ENCODE results near the gene MACF1. TPM values are rescaled to one million over a fixed set of nuclear protein-coding genes. Genes with fewer than 3 reads are reported as not detected.

Gene MACF1
- total and polyA plus RNA-seq, 2 of the 13 experiments (the other 11 are each of a cell fraction or from before 2014, with no cell fraction given), result 36.7 to 65.4 TPM

- peak; percentile 84 for TF ChIP-seq SAP130 (CRISPR knock-in tag; IDR thresholded peaks at IDR 0.05; ENCODE audit: low read depth)
- no peak for TF ChIP-seq ZNF414 (CRISPR knock-in tag; IDR thresholded peaks at IDR 0.05)
- no peak for TF ChIP-seq NR3C1 (CRISPR knock-in tag; IDR thresholded peaks at IDR 0.05)
- TF ChIP-seq ZBTB42 (CRISPR knock-in tag; IDR thresholded peaks at IDR 0.05), result no peak
- no peak for TF ChIP-seq RBM22 (optimal IDR thresholded peaks at IDR 0.05; ENCODE audit: low read length)
- TF ChIP-seq ZBTB34 (CRISPR knock-in tag; IDR thresholded peaks at IDR 0.05), result no peak
- no peak for TF ChIP-seq ZNF629 (CRISPR knock-in tag; conservative IDR thresholded peaks at IDR 0.05)
- no peak for TF ChIP-seq MTF2 (CRISPR knock-in tag; IDR thresholded peaks at IDR 0.05; ENCODE audit: borderline replicate concordance)
- no peak for TF ChIP-seq ISX (CRISPR knock-in tag; conservative IDR thresholded peaks at IDR 0.05)
- no peak for TF ChIP-seq ZNF326 (CRISPR knock-in tag; IDR thresholded peaks at IDR 0.05; ENCODE audit: borderline replicate concordance)
- TF ChIP-seq ZBTB10 (CRISPR knock-in tag; IDR thresholded peaks at IDR 0.05; ENCODE audit: borderline replicate concordance), result no peak
- no peak for TF ChIP-seq ZNF350 (CRISPR knock-in tag; IDR thresholded peaks at IDR 0.05; ENCODE audit: borderline replicate concordance, low read depth)
- TF ChIP-seq XRCC5 (optimal IDR thresholded peaks at IDR 0.05; ENCODE audit: low read length), result peak; percentile 61
- TF ChIP-seq ZNF740 (CRISPR knock-in tag; IDR thresholded peaks at IDR 0.05), result no peak
- no peak for TF ChIP-seq ZNF577 (CRISPR knock-in tag; IDR thresholded peaks at IDR 0.05; ENCODE audit: borderline replicate concordance, low read depth)
- no peak for TF ChIP-seq JDP2 (CRISPR knock-in tag; IDR thresholded peaks at IDR 0.05; ENCODE audit: borderline replicate concordance)
- no peak for TF ChIP-seq SP1 (IDR thresholded peaks at IDR 0.05)
- TF ChIP-seq SP1 (CRISPR knock-in tag; IDR thresholded peaks at IDR 0.05), result no peak
- no peak for TF ChIP-seq ZNF589 (CRISPR knock-in tag; conservative IDR thresholded peaks at IDR 0.05)
- no peak for TF ChIP-seq ZNF747 (CRISPR knock-in tag; IDR thresholded peaks at IDR 0.05; ENCODE audit: borderline replicate concordance)
- TF ChIP-seq NCOA1 (CRISPR knock-in tag; IDR thresholded peaks at IDR 0.05), result no peak
- no peak for TF ChIP-seq GATAD1 (CRISPR knock-in tag; IDR thresholded peaks at IDR 0.05)
- no peak for TF ChIP-seq NR2F2 (IDR thresholded peaks at IDR 0.05; ENCODE audit: borderline replicate concordance, low read depth)
- TF ChIP-seq ZNF615 (CRISPR knock-in tag; IDR thresholded peaks at IDR 0.05; ENCODE audit: borderline replicate concordance), result no peak
- TF ChIP-seq CENPT (CRISPR knock-in tag; IDR thresholded peaks at IDR 0.05; ENCODE audit: low read depth), result no peak
- no peak for TF ChIP-seq ZNF784 (CRISPR knock-in tag; IDR thresholded peaks at IDR 0.05; ENCODE audit: borderline replicate concordance)
Observed at GRCh38 chr1:39183503-39184353, 20.8 kb upstream of the MACF1 start (continued).

Measured in HepG2 (cell line).